Mucosa of rectum (tissue), 2 donors: ENCODE measurements around the gene KCNQ1OT1.

ENCODE experiments used
- H3K27ac ChIP-seq, 2 donors: one replicate each; pipeline ENCODE4 v1.7.0; 2013; ENCODE audit warnings: inconsistent platforms in 2 of 2, low read depth in 2 of 2, low read length in 2 of 2
- H3K27me3 ChIP-seq, 2 donors: one replicate each; pipeline ENCODE4 v1.7.0; 2013; ENCODE audit warnings: low read length in 2 of 2; ENCODE audit not compliant: control insufficient read depth in 2 of 2, insufficient read depth in 2 of 2
- H3K36me3 ChIP-seq, 2 donors: one replicate each; pipeline ENCODE4 v1.7.0; 2013; ENCODE audit warnings: low read length in 2 of 2; ENCODE audit not compliant: control insufficient read depth in 2 of 2, insufficient read depth in 2 of 2
- H3K4me1 ChIP-seq, 2 donors: one replicate each; pipeline ENCODE4 v1.7.0; 2013; ENCODE audit warnings: low read length in 2 of 2, mild to moderate bottlenecking in 1 of 2; ENCODE audit not compliant: control insufficient read depth in 2 of 2, insufficient read depth in 2 of 2
- H3K4me3 ChIP-seq, 2 donors: one replicate each; pipeline ENCODE4 v1.7.0; 2013; ENCODE audit warnings: low read length in 2 of 2
- H3K9ac ChIP-seq, 2 donors: one replicate each; pipeline ENCODE4 v1.7.0; 2013; ENCODE audit warnings: low read length in 2 of 2, low read depth in 1 of 2, mild to moderate bottlenecking in 1 of 2
- H3K9me3 ChIP-seq, 2 donors: one replicate each; pipeline ENCODE4 v1.7.0; 2013; ENCODE audit warnings: low read length in 2 of 2; ENCODE audit not compliant: control insufficient read depth in 2 of 2
- donor health status: healthy.
- donor health status: Normal muscosa, but diverticular disease.

KCNQ1OT1 gene

GRCh38 chr11:2660357-2660939 is 39.3 kb downstream of the KCNQ1OT1 start:
- Histone ChIP-seq H3K36me3 (peaks cover 0 to 2% of the 10 kb centered on the region in 2 donors), H3K27ac (no peak overlapping the region), H3K4me3 (no peak overlapping the region), H3K4me1 (no peaks in the 10 kb centered on the region), H3K9ac (no peak overlapping the region), H3K9me3 (no peaks in the 10 kb centered on the region), H3K27me3 (no peaks in the 10 kb centered on the region)

DNA sequence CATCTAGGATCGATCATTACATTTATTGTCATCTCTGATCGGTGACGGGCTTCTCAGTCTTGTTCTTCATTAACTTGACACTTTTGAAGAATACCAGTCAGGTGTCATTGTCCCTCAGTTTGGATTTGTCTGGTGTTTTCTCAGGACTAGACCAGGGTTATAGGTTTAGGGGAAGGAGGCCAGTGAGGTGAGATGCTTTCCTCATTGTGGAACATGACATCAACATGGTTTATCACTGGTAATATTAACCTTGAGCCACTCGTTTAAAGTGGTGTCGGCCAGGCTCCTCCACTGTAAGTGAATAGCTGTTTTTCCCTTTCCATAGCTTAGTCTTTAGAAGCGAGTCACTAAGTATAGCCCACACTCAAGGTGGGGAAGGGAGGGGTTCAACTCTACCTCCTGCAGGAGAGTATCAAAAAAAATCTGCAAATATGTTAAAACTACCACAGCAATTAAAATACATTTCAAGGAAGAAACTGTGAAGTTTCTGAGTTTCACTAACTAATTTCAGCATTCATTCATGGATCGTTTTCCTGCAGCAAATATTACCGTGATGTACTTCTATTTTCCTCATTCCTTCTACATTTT is 42.0 kb downstream of the KCNQ1OT1 start:
- Histone ChIP-seq H3K36me3 (no peaks in the 10 kb centered on the region), H3K9ac (no peak overlapping the region), H3K4me1 (no peaks in the 10 kb centered on the region), H3K4me3 (no peak overlapping the region), H3K9me3 (no peaks in the 10 kb centered on the region), H3K27me3 (no peaks in the 10 kb centered on the region), H3K27ac (no peak overlapping the region)

GRCh38 chr11:2656859-2657258 is 42.9 kb downstream of the KCNQ1OT1 start:
- no peaks in the 10 kb centered on the region for H3K36me3 ChIP-seq
- H3K4me3 ChIP-seq: no peak overlapping the region
- no peak overlapping the region for H3K9ac ChIP-seq
- H3K4me1 ChIP-seq: no peaks in the 10 kb centered on the region
- H3K9me3 ChIP-seq: no peaks in the 10 kb centered on the region
- no peak overlapping the region for H3K27ac ChIP-seq
- no peaks in the 10 kb centered on the region for H3K27me3 ChIP-seq

DNA sequence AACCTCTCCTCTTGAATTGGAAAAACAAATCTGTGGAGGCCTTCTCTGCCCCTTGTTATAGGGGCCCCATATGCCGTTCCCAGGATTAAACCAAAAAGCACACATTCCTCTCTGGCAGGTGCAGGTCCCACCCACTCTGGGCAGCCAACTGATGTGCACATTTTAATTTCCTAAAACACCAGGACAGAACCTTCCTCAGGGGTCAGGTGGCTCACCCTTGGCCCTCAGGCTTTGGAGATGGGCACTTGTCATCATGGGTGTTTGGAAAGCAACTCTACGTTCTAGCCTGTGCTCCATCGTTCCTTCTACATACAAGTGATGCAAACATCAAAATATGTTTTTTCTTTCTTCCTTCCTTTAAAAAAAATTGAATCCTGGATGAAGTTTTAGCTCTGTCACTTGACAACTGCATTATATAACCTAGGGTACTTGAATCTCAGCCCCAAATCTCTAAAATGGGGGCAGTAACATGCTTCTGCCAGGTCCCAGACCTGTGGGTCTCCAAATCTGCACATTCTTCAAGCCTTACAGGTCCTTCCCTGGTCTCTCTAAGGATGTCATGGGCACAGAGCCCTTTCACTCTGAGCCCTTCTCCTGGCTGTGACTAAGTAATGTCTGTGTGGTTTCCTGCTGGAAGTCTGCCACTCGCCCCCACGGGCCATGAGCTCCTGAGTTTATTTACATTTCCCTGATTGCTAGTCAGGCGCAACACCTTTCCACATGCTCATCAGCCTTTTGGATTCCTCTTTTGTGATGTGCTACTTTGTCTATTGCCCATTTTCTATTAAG is 43.8 kb downstream of the KCNQ1OT1 start:
- Histone ChIP-seq H3K4me1 (no peaks in the 10 kb centered on the region), H3K9ac (no peak overlapping the region), H3K36me3 (no peaks in the 10 kb centered on the region), H3K27me3 (no peaks in the 10 kb centered on the region), H3K4me3 (no peak overlapping the region), H3K27ac (no peak overlapping the region), H3K9me3 (peaks cover 0 to 2% of the 10 kb centered on the region in 2 donors)

DNA sequence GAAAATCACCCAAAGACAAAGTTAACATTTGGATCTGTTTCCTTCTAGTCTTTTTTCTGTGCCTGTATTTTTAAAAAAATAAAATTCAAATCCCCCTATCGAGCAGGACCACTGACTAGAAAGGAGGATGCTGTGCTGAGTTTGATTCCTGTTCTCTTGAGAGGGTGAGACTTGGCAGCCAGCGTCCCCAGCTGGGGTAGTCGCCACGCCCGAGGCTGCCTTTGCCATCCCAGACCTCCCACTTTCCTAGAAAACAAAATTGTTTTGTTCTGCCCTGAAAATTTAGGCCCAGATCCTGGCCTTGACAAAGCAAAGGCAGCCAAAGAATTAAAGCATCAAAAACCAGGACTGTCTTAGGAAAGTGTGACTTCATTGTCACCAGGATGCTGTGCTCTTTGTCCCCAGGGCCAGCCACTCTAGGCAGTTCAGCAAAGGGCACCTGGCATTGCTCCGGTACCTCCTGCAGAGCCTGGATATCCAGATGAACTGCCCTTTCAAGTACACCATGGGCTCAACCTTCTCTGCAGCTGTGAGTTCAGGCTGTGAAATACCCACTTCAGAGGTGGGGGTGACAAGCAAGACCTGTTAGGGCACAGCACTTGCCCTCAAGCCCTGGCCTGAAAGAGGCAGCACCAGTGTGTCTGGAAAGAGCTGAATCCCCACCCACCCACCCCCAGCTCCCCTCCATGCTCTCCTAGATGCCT is 44.6 kb downstream of the KCNQ1OT1 start:
- Histone ChIP-seq H3K9ac (no peak overlapping the region), H3K9me3 (peaks cover 2 to 4% of the 10 kb centered on the region in 2 donors), H3K27me3 (no peaks in the 10 kb centered on the region), H3K27ac (no peak overlapping the region), H3K4me1 (no peaks in the 10 kb centered on the region), H3K4me3 (no peak overlapping the region), H3K36me3 (no peaks in the 10 kb centered on the region)

GRCh38 chr11:2653930-2654739 is 45.7 kb downstream of the KCNQ1OT1 start:
- no peak overlapping the region for H3K9ac ChIP-seq
- no peaks in the 10 kb centered on the region for H3K4me1 ChIP-seq
- H3K36me3 ChIP-seq: no peaks in the 10 kb centered on the region
- no peak overlapping the region for H3K27ac ChIP-seq
- H3K27me3 ChIP-seq: no peaks in the 10 kb centered on the region
- peaks cover 3 to 5% of the 10 kb centered on the region in 2 donors for H3K9me3 ChIP-seq
- no peak overlapping the region for H3K4me3 ChIP-seq

DNA sequence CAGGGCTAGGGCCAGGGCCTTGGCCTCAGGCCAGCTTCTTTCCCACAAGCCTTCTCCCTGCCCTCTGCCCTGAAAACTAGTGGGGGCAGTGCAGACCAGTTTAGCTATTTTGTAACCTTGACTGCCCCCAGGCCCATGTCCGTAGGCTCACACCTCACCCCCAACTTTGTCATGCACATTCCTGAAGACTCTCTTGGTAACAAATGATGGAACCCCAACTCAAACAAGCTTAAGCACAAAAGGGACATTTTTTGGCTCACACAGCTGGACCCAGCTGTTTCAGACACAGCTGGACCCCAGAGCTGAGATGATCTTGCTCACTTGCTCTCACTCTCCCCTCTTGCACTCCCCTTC is 46.6 kb downstream of the KCNQ1OT1 start:
- Histone ChIP-seq H3K4me1 (no peaks in the 10 kb centered on the region), H3K27me3 (no peaks in the 10 kb centered on the region), H3K9ac (no peak overlapping the region), H3K9me3 (peaks cover 5 to 6% of the 10 kb centered on the region in 2 donors), H3K36me3 (no peaks in the 10 kb centered on the region), H3K4me3 (no peak overlapping the region), H3K27ac (no peak overlapping the region)

GRCh38 chr11:2652333-2653197 is 47.2 kb downstream of the KCNQ1OT1 start:
- Histone ChIP-seq H3K9me3 (peaks cover 5 to 6% of the 10 kb centered on the region in 2 donors), H3K27ac (no peak overlapping the region)

DNA sequence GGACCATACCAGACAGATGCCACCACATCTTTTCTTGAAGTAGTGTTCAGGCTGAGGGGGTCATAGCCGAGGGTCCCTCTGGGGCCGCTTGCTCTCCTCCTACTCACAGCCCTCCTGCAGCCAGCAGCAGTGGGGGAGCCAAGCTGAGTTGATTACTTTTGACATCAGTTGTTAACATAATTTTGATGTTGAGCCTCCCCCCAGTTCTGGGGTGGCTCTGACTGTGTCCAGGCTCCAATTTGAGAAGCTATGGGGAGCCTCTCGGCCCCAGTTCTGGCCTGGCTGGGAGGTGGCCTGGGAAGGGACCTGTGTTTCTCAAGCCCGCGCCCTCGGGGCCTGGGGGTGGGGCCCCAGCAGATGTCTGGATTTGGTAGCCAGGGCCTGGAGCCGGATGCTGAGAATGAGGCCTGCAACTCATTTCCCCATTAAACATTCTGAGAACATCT is 47.9 kb downstream of the KCNQ1OT1 start:
- Histone ChIP-seq H3K9ac (no peak overlapping the region), H3K27me3 (no peaks in the 10 kb centered on the region), H3K4me3 (no peak overlapping the region), H3K27ac (no peak overlapping the region), H3K9me3 (peaks cover 5 to 6% of the 10 kb centered on the region in 2 donors), H3K4me1 (no peaks in the 10 kb centered on the region), H3K36me3 (no peaks in the 10 kb centered on the region)

More at GRCh38 chr11:2652333-2653197, 47.2 kb downstream of the KCNQ1OT1 start:
- Histone ChIP-seq H3K9ac (no peak overlapping the region), H3K4me3 (no peak overlapping the region), H3K4me1 (no peaks in the 10 kb centered on the region), H3K27me3 (no peaks in the 10 kb centered on the region), H3K36me3 (no peaks in the 10 kb centered on the region)
